ENCODE results near the gene PDYN.
"Not testable (repeated sequence)": the region's sequence is repeated elsewhere in the genome, so short reads cannot be mapped to it uniquely, and the experiment has no call there.

The PDYN gene

DNA sequence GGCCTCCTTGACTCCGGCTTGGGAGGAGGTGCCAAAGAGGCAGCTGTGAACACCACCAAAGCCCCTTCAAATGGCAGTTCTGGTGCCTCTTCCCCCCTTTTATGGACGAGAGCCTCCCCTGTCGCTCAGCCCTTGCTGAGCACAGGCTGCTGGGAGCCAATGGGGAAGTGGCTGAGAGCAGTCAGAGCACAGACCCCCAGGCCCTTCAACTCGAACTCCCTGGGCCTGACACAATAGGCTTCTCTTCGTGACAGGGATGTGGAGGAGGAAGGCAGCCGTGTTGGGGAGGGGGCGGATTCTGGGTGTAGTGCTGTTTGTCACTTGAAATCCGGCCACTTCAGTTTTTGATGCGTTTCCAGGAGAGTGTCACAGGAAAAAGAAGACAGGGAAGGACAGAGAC is at the start of gene PDYN:
Gene PDYN, minus strand, starts transcription at position 73 of the 400 bp plus-strand sequence. CDS start 10,974 bp downstream, outside the sequence.
- DNase-seq, result no peak

DNA sequence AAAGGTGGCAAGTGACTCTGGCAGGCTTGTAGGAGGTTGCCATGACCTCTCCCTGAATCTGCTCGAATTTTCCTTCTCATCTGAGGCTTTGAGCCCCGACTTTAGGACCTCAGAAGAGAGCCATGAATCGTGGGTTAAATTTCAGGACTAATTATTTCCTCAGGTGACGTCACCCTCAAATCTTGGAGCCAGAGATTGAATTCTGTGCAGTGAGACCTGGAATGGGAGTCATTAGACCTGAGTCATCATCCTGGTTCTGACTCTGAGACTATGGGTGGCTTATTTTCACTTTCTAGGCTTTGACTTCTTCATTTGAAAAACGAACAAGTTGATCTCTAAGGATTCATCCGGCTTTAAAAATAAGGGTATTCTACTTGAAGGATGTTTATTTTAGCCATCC is 48.5 kb upstream of the PDYN start:
- no peak for DNase-seq

DNA sequence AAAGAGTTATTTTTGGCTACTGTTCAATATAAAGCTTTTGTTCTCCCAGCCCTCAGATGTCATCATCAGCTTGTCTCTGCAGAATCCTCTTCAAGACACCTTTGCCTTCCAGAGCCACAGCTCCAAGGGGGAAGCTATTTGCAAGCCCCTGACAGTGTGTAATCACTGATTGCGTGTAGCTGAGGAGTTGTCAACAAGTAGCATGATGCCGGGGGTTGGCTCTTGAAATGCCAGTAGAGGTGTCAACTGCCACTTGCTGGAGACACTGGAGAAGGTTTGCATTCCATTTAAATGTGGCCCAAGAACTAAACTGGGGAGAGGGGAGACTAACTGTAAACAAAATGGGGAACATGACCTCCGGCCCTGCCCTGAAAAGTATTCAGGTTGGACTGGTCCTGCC is 44.3 kb upstream of the PDYN start:
- DNase-seq, result no peak

- no peak for DNase-seq
Observed at GRCh38 chr20:2037296-2037914, 43.5 kb upstream of the PDYN start.

DNA sequence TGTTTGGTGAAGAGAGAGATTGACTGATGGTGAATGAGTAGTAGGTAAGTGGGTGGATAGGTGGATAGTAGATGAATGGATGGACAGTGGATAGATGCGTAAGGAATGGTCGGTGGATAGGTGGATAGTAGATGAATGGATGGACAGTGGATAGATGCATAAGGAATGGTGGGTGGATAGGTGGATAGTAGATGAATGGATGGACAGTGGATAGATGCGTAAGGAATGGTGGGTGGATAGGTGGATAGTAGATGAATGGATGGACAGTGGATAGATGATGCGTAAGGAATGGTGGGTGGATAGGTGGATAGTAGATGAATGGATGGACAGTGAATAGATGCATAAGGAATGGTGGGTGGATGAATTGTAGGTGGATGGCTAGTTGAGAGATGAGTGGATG is 42.5 kb upstream of the PDYN start:
- not testable (repeated sequence) for DNase-seq

DNA sequence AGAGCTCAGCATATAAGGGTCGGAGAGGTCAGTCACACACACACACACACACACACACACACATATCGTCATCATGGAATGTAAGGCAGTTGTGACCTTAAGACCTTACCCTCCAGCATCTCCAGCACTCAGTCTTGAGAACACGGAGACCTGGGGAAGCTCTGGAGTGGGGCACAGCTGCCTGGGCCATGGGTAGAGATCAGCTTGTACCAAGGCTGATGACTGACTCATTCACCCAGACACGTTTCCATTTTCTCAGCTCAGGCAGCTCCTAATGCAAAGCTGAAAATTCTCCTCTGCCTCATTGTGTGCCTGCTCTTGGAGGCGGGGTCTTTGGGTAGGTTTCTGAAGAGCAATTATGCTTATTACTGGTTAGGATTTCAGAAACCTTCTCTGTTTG is 38.3 kb upstream of the PDYN start:
- no peak for DNase-seq

GRCh38 chr20:2026514-2026913 is 32.7 kb upstream of the PDYN start:
- no peak for DNase-seq

- DNase-seq, result no peak
Observed at GRCh38 chr20:2026004-2026403, 32.1 kb upstream of the PDYN start.

GRCh38 chr20:2023151-2023550 is 29.3 kb upstream of the PDYN start:
- no peak for DNase-seq

DNA sequence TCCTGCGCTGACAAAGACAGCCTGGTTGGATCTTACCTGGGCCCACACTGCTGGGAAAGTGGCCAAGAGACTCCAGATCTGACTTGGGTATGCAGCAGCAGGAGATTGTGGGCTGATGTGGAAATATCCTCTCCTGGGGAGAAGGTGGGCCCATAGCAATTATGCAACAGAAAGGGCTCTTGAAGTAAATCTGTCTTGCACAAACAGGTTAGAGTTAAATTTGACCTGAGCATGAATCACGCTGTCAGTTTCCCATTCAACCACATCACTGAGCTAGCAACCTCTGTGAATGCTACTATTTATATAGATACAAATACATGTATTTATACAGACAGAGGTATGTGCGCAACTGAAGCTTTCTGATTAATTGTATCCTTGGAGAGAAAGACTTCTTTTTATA is 28.3 kb upstream of the PDYN start:
- no peak for DNase-seq

- no peak for DNase-seq
Observed at GRCh38 chr20:2010533-2010932, 16.7 kb upstream of the PDYN start.

GRCh38 chr20:2006452-2007361 is 12.8 kb upstream of the PDYN start:
- DNase-seq, result peak; percentile 33 to 39

DNA sequence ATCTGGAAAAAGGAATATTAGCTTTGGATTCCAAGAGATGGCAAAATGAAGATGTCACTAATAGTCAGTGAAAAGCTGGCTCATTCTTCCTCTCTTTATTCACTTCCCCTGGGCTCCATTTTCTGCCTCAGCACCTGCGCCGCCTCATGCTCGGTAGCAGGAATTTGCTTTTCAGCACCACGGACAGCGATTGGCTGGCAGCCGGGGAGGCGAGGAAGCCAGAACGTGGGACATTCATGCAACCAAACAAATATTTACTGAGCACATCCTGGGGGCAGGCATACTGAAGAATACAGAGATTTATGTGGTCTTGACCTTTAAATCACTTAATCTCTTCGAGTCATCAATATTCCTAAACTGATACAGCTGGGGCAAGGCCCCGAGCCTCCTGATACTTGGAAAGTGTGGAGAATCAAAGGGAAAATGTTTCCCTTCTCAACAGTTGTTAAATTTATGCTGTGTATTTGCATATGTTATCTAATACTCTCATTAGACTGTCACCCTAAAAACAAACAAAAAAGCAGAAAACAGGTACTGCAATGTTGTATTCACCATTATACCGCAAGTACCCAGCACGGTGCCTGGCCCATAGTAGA is 12.1 kb upstream of the PDYN start:
- peak; percentile 72 to 74 for DNase-seq

DNA sequence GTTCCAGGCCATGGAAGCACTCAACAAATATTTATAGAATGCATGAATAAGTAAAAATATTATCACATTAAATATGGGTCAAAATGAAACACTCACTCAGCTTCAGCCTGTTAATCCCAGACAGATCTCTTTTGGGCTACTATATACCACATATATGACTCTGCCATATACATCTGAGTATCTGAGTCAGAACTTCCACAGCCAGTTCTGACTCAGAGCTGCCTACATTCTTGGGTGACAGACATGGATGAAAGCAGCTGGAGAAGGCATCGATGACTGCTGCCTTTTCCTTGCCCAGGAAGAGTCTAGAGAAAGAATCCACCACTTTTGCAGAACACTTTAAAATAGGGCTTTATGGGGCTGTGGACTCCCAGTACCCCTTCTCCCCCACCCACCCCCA is 11.5 kb upstream of the PDYN start:
- DNase-seq, result peak in 1 of 2 donors; percentile 8

DNA sequence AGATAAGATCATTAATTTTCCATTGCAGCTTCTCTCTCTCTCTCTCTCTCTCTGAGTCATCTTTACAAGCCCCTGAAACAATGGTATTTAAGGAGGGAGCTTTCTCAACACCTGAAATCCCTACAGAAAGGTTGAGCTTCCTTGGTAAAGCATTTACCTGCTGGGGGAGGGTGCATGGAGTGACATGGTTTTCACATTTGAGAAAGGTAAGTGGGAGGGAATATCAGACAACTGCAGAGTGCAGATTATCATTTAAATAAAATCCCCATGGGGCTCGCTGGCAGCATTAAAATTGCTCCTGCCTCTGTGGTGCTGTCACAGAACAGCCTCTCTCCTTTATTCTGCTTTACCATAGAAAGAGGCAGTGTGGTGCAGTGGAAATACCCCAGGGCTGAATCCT is 10.3 kb upstream of the PDYN start:
- DNase-seq, result no peak

GRCh38 chr20:2002365-2002764 is 8.5 kb upstream of the PDYN start:
- DNase-seq, result no peak

DNA sequence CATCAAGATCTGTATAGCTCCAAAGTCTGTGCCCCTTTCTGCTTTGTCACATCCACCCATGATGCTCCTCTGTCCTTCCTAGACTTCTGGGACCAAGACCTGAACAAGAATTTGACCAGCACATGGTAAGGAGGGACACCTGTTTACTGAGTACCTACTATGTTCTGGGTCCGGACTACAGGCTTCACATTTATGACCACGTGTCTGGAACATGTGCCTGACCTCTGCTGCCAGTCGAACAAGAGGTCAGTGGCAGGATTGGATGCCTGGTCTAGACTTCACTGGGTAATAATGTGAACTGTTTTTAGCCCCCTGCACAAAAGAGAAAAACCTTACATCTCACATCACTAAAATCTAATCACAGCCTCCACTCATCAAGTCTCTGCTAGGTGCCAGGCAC is 7.3 kb upstream of the PDYN start:
- no peak for DNase-seq

- DNase-seq, result no peak
Observed at GRCh38 chr20:2000285-2000684, 6.4 kb upstream of the PDYN start.

- DNase-seq, result no peak
Observed at GRCh38 chr20:1998715-1999114, 4.9 kb upstream of the PDYN start.

- DNase-seq, result no peak
Observed at GRCh38 chr20:1998193-1998520, 4.3 kb upstream of the PDYN start.

- DNase-seq, result no peak
Observed at GRCh38 chr20:1997483-1998192, 3.8 kb upstream of the PDYN start.

DNA sequence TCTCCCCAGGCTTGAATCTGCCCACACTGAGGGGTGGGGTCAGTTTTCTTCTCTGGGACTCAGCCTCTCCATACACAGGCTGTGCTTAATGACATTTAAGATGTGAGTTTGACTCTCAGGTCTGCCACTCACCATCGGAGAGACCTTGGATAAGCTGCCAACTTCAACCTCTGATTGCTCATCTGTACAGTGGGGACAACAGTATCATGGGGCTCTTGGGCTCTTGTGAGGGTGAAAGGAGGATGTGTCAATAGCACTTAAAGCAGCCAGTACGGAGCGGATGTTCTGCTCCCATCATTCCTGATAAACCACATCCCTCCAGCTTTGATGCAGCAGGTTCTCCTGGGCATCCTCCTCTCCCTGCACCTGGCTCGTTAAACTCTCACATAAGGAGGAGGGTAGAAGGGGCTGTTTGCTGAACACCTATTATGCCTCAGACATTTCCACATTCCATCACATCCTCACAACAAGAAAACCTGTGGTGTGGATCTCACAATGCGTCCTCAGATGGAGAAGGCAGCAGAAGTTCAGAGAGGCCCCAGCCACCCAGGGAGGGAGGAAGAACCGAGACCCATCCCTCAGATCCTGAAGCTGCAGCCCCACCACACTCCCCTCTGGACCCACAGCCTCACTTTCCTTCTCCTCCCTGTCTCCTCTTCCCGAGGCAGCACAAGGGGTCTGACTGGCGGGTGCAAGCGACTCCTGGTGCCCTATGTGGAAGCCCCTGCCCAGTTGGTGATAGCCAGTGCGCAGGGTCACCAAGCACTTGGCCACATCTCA is 1.9 kb upstream of the PDYN start:
- no peak for DNase-seq

GRCh38 chr20:1994627-1995026 is 769 bp upstream of the PDYN start:
- DNase-seq, result no peak

All from stimulated activated CD4-positive, alpha-beta T cell treated with anti-CD3 and anti-CD28 coated beads, Interleukin-2, amount 100 ng/mL, for 24 hours (primary cell).